ENCODE data around the gene ATG2B.

Gene ATG2B

GRCh38 chr14:96275177-96276112 is 87.7 kb downstream of the ATG2B start:
- DNase-seq (ENCODE audit: low read depth, low spot score): no peak
- no peak overlapping the region for H3K27ac ChIP-seq

GRCh38 chr14:96274543-96274942 is 88.6 kb downstream of the ATG2B start:
- no peak for DNase-seq (ENCODE audit: low read depth, low spot score)
- H3K27ac ChIP-seq: no peak overlapping the region

- H3K27ac ChIP-seq: no peak overlapping the region
- no peak for DNase-seq (ENCODE audit: low read depth, low spot score)
Observed at GRCh38 chr14:96274122-96274521, 89.0 kb downstream of the ATG2B start.

- no peak for DNase-seq (ENCODE audit: low read depth, low spot score)
- H3K27ac ChIP-seq: no peak overlapping the region
Observed at GRCh38 chr14:96273629-96274028, 89.5 kb downstream of the ATG2B start.

- H3K27ac ChIP-seq: no peak overlapping the region
- no peak for DNase-seq (ENCODE audit: low read depth, low spot score)
Observed at GRCh38 chr14:96272777-96273473, 90.2 kb downstream of the ATG2B start.

GRCh38 chr14:96271421-96271762 is 91.7 kb downstream of the ATG2B start:
- peak overlapping the region; percentile 17 for H3K27ac ChIP-seq
- DNase-seq (ENCODE audit: low read depth, low spot score): peak; percentile 70

GRCh38 chr14:96270565-96271420 is 92.3 kb downstream of the ATG2B start:
- DNase-seq (ENCODE audit: low read depth, low spot score): no peak
- H3K27ac ChIP-seq: peak overlapping the region; percentile 17

- peak overlapping the region; percentile 58 for H3K27ac ChIP-seq
- DNase-seq (ENCODE audit: low read depth, low spot score): no peak
Observed at GRCh38 chr14:96269359-96269710, 93.8 kb downstream of the ATG2B start.

- DNase-seq (ENCODE audit: low read depth, low spot score): peak; percentile 82
- H3K27ac ChIP-seq: peak overlapping the region; percentile 58
Observed at GRCh38 chr14:96268431-96269358, 94.4 kb downstream of the ATG2B start.

GRCh38 chr14:96267916-96268315 is 95.2 kb downstream of the ATG2B start:
- DNase-seq (ENCODE audit: low read depth, low spot score): no peak
- H3K27ac ChIP-seq: peak overlapping the region; percentile 58

GRCh38 chr14:96267336-96267735 is 95.8 kb downstream of the ATG2B start:
- H3K27ac ChIP-seq: peak overlapping the region; percentile 58
- DNase-seq (ENCODE audit: low read depth, low spot score): peak; percentile 83

- no peak for DNase-seq (ENCODE audit: low read depth, low spot score)
Observed at GRCh38 chr14:96265383-96266095, 97.6 kb downstream of the ATG2B start.

GRCh38 chr14:96264853-96265252 is 98.3 kb downstream of the ATG2B start:
- DNase-seq (ENCODE audit: low read depth, low spot score): no peak
- no peak overlapping the region for H3K27ac ChIP-seq

More at GRCh38 chr14:96265383-96266095, 97.6 kb downstream of the ATG2B start:
- no peak overlapping the region for H3K27ac ChIP-seq

- DNase-seq (ENCODE audit: low read depth, low spot score): no peak
- H3K27ac ChIP-seq: no peak overlapping the region
Observed at GRCh38 chr14:96264200-96264553, 99.0 kb downstream of the ATG2B start.

GRCh38 chr14:96263347-96264199 is 99.6 kb downstream of the ATG2B start:
- DNase-seq (ENCODE audit: low read depth, low spot score): no peak
- H3K27ac ChIP-seq: no peak overlapping the region

GRCh38 chr14:96261772-96262655 is 101.1 kb downstream of the ATG2B start:
- H3K27ac ChIP-seq: no peak overlapping the region
- no peak for DNase-seq (ENCODE audit: low read depth, low spot score)

GRCh38 chr14:96261053-96261452 is 102.1 kb downstream of the ATG2B start:
- no peak for DNase-seq (ENCODE audit: low read depth, low spot score)
- no peak overlapping the region for H3K27ac ChIP-seq

All from epithelial cell of prostate (primary cell).